Fibroblast of skin of scalp (primary cell): ENCODE results near the gene PRTN3.
"Not testable (repeated sequence)": the region's sequence is repeated elsewhere in the genome, so short reads cannot be mapped to it uniquely, and the experiment has no call there.

ENCODE experiments used
- DNase-seq: peaks from one replicate; pipeline ENCODE4 v3.0.0-alpha.2; 2013

The PRTN3 gene

GRCh38 chr19:882871-883497 is 42.2 kb downstream of the PRTN3 start:
- no peak for DNase-seq

DNA sequence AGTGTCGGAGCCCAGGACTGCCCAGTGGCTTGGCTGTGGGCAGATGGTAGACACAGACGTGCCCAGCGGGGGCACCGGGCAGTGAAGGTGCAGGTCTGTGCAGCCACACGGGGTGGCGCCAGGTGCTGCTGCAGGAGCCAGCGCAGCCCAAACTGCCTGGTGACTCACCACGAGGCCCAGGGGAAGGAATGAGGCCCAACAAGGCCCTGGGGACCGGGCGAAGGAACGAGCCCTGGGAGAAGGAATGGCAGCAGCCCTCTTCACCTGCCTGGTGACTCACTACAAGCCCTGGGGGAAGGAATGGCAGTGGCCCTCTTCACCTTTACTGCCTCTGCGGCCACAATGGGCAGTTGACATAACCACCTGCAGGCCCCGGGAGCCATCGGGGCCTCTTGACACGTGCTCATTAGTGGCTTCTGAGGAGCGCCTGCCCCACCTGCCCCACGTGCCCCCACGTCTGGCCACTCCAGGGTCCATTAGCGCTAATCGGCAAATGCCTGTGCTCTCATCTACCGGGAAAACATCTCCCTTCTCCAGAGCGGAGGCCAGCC is 42.9 kb downstream of the PRTN3 start:
- no peak for DNase-seq

GRCh38 chr19:884420-885211 is 43.8 kb downstream of the PRTN3 start:
- no peak for DNase-seq

- DNase-seq = no peak
These were observed 44.9 kb downstream of the PRTN3 start for GRCh38 chr19:885536-886224.

GRCh38 chr19:887072-887471 is 46.3 kb downstream of the PRTN3 start:
- DNase-seq = peak; percentile 61

- no peak for DNase-seq
These were observed 46.8 kb downstream of the PRTN3 start for GRCh38 chr19:887599-887998.

- DNase-seq = no peak
These were observed 48.0 kb downstream of the PRTN3 start for GRCh38 chr19:888581-889385.

GRCh38 chr19:889662-890295 is 49.0 kb downstream of the PRTN3 start:
- DNase-seq = no peak

- no peak for DNase-seq
These were observed 50.0 kb downstream of the PRTN3 start for GRCh38 chr19:890831-891230.

DNA sequence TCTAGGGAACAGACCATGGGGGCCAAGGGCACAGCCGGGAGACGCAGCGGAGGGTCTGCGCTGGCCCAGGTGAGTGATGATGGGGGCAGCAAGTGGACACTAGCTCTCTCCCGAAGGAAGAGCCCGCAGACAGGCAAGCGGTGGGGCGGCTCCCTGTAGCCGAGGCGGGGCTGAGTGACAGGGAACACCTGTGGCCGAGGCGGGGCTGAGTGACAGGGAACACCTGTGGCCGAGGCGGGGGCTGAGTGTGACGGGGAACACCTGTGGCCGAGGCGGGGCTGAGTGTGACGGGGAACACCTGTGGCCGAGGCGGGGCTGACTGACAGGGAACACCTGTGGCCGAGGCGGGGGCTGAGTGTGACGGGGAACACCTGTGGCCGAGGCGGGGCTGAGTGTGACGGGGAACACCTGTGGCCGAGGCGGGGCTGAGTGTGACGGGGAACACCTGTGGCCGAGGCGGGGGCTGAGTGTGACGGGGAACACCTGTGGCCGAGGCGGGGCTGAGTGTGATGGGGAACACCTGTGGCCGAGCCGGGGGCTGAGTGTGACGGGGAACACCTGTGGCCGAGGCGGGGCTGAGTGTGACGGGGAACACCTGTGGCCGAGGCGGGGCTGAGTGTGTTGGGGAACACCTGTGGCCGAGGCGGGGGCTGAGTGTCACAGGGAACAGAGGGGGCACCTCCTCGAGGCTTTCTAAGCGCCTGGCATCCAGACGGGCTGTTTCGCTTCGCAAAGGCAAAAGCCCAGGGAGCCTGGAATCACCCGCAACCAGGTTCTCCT is 50.8 kb downstream of the PRTN3 start:
- not testable (repeated sequence) for DNase-seq

GRCh38 chr19:892243-892893 is 51.6 kb downstream of the PRTN3 start:
- DNase-seq = no peak

DNA sequence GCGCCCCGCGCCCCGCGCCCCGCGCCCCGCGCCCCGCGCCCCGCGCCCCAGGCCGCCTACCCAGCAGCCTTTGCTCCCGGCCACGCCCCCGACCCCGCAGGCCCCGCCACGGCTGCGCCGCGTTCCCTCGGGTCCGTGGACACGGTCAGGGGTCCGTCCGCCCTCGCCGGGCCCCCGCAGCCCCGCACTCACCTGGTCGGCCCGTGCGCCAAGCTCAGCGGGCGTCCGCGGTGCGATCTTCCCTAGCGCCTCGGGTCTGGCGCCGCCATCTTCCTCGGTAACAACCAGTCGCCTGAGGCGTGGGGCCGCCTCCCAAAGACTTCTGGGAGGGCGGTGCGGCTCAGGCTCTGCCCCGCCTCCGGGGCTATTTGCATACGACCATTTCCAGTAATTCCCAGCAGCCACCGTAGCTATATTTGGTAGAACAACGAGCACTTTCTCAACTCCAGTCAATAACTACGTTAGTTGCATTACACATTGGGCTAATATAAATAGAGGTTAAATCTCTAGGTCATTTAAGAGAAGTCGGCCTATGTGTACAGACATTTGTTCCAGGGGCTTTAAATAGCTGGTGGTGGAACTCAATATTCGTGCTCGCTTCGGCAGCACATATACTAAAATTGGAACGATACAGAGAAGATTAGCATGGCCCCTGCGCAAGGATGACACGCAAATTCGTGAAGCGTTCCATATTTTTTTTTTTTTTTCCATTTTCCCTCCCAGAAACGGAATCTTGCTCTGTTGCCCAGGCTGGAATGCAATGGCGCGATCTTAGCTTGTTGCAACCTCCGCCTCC is 52.3 kb downstream of the PRTN3 start, which contains the start of the genes MED16 and RNU6-9:
Gene MED16 (minus strand): TSS at position 294 of the 796 bp plus-strand sequence. CDS start 2,056 bp downstream, outside the sequence.
Gene RNU6-9 (plus strand): TSS at position 591 of the 796 bp plus-strand sequence.
- DNase-seq = peak; percentile 93

- no peak for DNase-seq
These were observed 55.6 kb downstream of the PRTN3 start for GRCh38 chr19:896434-896833.

GRCh38 chr19:896999-897398 is 56.2 kb downstream of the PRTN3 start:
- DNase-seq = no peak

- no peak for DNase-seq
These were observed 56.7 kb downstream of the PRTN3 start for GRCh38 chr19:897442-898039.
